ENCODE data around the gene TNP2.

The TNP2 gene

DNA sequence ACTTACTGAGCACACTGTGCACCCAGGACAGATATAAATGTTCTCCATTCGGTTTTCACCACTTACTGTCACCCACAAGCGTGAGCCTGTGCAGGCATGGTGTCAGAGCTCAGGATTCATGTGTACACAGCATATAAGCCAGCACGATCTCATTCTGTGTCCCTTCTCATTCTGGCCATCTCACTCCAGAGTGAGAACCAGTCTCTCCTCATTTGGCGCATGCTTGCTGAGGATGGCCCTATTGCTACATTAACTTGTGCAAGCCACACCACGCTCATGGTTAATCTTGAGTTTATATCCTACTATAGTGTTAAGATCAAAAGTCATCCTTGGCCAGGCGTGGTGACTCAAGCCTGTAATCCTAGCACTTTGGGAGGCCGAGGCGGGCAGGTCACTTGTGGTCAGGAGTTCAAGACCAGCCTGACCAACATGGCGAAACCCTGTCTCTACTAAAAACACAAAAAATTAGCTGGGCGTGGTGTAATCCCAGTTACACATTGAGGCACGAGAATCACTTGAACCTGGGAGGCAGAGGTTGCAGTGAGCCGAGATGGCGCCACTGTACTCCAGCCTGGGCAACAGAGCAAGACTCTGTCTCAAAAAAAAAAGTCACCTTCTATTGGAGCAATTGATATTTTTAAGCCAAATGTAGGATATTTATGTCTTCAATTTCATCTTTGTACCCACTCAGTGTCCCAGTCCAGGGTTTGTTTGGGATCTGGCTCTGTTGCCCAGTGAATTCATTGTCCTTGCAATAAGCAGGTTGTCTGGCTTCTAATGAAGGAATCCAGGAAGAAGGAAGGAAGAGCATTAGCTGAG, 34.0 kb downstream of the TNP2 start:
- TF ChIP-seq, protein P1, sequence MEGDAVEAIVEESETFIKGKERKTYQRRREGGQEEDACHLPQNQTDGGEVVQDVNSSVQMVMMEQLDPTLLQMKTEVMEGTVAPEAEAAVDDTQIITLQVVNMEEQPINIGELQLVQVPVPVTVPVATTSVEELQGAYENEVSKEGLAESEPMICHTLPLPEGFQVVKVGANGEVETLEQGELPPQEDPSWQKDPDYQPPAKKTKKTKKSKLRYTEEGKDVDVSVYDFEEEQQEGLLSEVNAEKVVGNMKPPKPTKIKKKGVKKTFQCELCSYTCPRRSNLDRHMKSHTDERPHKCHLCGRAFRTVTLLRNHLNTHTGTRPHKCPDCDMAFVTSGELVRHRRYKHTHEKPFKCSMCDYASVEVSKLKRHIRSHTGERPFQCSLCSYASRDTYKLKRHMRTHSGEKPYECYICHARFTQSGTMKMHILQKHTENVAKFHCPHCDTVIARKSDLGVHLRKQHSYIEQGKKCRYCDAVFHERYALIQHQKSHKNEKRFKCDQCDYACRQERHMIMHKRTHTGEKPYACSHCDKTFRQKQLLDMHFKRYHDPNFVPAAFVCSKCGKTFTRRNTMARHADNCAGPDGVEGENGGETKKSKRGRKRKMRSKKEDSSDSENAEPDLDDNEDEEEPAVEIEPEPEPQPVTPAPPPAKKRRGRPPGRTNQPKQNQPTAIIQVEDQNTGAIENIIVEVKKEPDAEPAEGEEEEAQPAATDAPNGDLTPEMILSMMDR (IDR thresholded peaks at IDR 0.05; ENCODE audit: low read depth, low read length), result no peak
- Histone ChIP-seq H3K9me3 (ENCODE audit: severe bottlenecking) (no peaks in the 10 kb centered on the region), H3K27me3 (ENCODE audit: insufficient read depth, low read depth, severe bottlenecking) (no peaks in the 10 kb centered on the region), H3K36me3 (no peaks in the 10 kb centered on the region), H3K27ac (no peak overlapping the region), H3K4me3 (ENCODE audit: low read depth, low read length) (no peak overlapping the region)
- no peak for DNase-seq

DNA sequence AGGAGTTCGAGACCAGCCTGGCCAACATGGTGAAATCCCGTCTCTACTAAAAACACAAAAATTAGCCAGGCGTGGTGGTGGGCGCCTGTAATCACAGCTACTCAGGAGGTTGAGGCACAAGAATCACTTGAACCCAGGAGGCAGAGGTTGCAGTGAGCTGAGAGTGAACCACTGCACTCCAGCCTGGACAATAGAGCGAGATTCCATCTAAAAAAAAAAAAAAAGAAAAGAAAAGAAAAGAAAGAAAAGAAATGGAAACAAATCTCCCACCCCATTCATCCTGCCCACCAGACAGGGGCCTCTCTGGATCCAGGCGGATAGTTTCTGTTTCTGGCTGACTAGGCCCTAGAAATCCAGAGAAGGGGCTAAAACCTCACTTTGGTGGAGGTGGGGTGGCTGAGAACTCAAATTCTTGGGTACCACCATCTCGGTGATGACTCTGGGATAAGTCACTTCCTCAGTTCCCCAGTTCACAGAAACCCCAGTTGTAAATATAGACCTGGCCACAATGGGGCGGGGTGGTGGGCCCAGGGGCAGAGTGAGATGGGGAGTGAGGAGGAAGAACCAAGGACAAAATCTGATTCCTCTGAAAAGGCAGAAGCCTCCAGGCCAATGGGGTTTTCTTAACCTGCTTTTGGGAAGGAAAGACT, 35.3 kb downstream of the TNP2 start:
- H3K27ac ChIP-seq, result no peak overlapping the region
- DNase-seq, result no peak
- no peaks in the 10 kb centered on the region for H3K9me3 ChIP-seq (ENCODE audit: severe bottlenecking)
- H3K4me3 ChIP-seq (ENCODE audit: low read depth, low read length), result no peak overlapping the region
- H3K36me3 ChIP-seq, result no peaks in the 10 kb centered on the region
- TF ChIP-seq, protein P1 (IDR thresholded peaks at IDR 0.05; ENCODE audit: low read depth, low read length), result no peak
- H3K27me3 ChIP-seq (ENCODE audit: insufficient read depth, low read depth, severe bottlenecking), result no peaks in the 10 kb centered on the region

DNA sequence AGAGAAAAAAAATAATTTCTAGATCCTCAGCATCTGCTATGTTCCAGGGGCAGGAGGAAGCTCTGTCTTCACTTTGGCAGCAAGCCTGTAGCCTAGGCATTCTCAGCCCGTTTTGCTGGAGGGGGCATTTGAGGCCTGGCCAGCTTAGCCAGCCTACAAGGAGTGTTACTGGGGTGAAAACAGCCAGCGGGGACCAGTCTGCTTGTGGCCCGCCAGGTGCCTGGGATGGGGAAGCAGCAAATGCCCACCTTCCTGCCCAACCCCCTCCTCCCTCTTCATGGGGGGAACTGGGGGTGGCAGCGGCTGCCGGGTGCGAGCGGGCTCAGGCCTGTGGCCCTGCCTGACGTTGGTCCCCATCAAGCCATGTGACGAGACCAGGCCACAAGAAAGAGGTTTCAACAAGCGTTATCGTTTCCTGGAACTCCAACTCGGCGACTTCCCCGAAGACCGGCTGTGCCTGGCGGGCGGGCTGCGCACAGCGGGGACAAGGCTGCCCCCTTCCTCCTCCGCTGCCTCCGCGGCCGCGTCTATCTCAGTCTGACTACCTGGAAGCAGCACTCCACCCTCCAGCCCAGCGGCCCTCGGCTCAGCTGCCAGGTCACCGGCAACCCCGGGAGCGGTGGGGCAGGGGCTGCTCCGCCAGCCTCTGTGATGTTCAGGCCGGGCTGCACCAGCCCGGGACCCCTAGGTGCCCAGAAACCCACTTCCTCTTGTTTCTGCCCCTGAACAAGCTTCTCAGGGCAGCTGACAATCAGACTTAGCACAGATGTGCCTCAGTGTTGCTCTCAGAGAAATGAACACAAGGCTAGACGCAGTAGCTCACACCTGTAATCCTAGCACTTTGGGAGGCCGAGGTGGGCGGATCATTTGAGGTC, 36.0 kb downstream of the TNP2 start:
- H3K4me3 ChIP-seq (ENCODE audit: low read depth, low read length), result no peak overlapping the region
- no peaks in the 10 kb centered on the region for H3K27me3 ChIP-seq (ENCODE audit: insufficient read depth, low read depth, severe bottlenecking)
- no peaks in the 10 kb centered on the region for H3K9me3 ChIP-seq (ENCODE audit: severe bottlenecking)
- DNase-seq, result no peak
- no peaks in the 10 kb centered on the region for H3K36me3 ChIP-seq
- no peak overlapping the region for H3K27ac ChIP-seq
- TF ChIP-seq, protein P1 (IDR thresholded peaks at IDR 0.05; ENCODE audit: low read depth, low read length), result no peak

DNA sequence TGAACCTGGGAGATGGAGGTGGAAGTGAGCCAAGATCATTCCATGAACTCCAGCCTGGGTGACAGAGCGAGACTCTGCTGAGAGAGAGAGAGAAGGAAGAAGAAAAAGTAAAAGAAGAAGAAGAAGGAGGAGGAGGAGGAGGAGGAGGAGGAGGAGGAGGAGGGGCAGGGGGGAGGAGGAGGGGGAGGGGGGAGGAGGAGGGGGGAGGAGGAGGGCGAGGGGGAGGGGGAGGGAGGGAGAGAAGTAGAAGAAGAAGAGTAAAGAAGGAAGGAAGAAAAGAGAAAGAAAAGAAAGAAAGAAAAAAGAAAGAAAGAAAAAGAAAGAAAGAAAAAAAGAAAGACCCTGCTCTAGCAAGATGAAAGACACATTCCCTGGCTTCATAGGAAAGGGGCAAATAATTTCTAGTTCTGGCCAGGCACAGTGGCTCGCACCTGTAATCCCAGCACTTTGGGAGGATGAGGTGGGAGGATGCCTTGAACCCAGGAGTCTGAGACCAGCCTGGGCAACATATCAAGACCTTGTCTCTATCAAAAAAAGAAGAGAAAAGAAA, 36.7 kb downstream of the TNP2 start:
- no peak for DNase-seq
- Histone ChIP-seq H3K27ac (no peak overlapping the region), H3K27me3 (ENCODE audit: insufficient read depth, low read depth, severe bottlenecking) (no peaks in the 10 kb centered on the region), H3K36me3 (no peaks in the 10 kb centered on the region), H3K9me3 (ENCODE audit: severe bottlenecking) (no peaks in the 10 kb centered on the region), H3K4me3 (ENCODE audit: low read depth, low read length) (no peak overlapping the region)
- TF ChIP-seq, protein P1 (IDR thresholded peaks at IDR 0.05; ENCODE audit: low read depth, low read length), result no peak

DNA sequence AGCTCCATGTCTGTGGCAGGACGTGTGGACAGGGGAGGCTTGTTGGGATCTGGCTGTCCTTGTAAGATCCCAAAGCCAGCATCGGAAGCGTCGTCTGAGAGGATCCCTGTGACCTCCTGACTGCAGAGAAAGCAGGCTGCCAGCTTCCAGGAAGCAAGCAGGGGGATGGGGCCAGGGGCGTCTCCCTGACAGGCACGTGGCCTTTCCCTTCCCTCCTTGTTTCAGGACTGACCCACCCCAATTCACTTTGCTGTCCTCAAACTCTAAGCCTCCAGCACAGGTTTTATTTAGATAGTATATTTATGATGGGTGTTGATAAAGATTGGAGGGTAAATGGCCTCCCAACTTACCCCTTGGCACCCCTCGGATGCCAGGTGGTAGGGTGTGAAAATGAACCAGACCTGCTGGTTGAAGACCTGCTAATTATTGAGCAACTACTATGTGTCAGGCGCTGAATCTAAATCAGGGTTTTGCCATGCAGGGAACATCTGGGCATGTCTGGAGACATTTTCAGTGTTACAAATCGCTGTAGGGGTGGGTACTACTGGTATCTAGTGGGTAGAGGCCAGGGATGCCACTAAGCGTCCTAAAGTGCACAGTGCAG, 37.7 kb downstream of the TNP2 start:
- TF ChIP-seq, protein P1 (IDR thresholded peaks at IDR 0.05; ENCODE audit: low read depth, low read length), result no peak
- Histone ChIP-seq H3K4me3 (ENCODE audit: low read depth, low read length) (no peak overlapping the region), H3K36me3 (no peaks in the 10 kb centered on the region), H3K27me3 (ENCODE audit: insufficient read depth, low read depth, severe bottlenecking) (no peaks in the 10 kb centered on the region), H3K9me3 (ENCODE audit: severe bottlenecking) (no peaks in the 10 kb centered on the region), H3K27ac (no peak overlapping the region)
- DNase-seq, result no peak

All from WERI-Rb-1 (cell line).